Measurements from ENCODE around the gene SOX5. TPM values are rescaled to one million over a fixed set of nuclear protein-coding genes. Genes with fewer than 3 reads are reported as not detected.

The SOX5 gene
- polyA plus RNA-seq, 1 of the 3 experiments (the other 2 are of a cell fraction): 0.21 TPM

DNA sequence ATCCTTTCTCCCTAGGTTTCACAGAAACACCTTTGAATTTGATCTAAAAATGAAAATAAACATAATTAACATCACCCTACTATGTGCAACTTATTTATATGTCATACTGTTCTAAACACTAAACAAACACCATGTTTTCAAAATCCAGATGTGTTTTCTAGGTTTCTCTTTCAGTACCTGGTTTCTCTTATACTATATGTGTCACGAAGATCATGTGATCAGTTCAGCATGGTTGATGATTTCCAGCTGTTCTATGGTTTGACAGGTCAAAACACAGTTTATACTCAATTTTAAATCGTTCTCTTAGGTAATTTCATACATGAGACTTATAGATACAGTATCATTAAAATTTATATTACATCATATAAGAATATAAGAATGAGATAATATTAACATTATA, 373.1 kb downstream of the SOX5 start (continued):
- TF ChIP-seq, protein P1, sequence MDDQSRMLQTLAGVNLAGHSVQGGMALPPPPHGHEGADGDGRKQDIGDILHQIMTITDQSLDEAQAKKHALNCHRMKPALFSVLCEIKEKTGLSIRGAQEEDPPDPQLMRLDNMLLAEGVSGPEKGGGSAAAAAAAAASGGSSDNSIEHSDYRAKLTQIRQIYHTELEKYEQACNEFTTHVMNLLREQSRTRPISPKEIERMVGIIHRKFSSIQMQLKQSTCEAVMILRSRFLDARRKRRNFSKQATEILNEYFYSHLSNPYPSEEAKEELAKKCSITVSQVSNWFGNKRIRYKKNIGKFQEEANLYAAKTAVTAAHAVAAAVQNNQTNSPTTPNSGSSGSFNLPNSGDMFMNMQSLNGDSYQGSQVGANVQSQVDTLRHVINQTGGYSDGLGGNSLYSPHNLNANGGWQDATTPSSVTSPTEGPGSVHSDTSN (IDR thresholded peaks at IDR 0.05): no peak
- TF ChIP-seq YY1 (IDR thresholded peaks at IDR 0.05; ENCODE audit: low read depth) (no peak), SMC3 (IDR thresholded peaks at IDR 0.05; ENCODE audit: low read depth, low read length) (no peak), ELF1 (IDR thresholded peaks at IDR 0.05) (no peak), NFIC (IDR thresholded peaks at IDR 0.05; ENCODE audit: borderline replicate concordance) (no peak), SIN3A (IDR thresholded peaks at IDR 0.05; ENCODE audit: borderline replicate concordance, low read depth, low read length) (no peak), MEF2A (IDR thresholded peaks at IDR 0.05; ENCODE audit: borderline replicate concordance, low read depth) (no peak)

DNA sequence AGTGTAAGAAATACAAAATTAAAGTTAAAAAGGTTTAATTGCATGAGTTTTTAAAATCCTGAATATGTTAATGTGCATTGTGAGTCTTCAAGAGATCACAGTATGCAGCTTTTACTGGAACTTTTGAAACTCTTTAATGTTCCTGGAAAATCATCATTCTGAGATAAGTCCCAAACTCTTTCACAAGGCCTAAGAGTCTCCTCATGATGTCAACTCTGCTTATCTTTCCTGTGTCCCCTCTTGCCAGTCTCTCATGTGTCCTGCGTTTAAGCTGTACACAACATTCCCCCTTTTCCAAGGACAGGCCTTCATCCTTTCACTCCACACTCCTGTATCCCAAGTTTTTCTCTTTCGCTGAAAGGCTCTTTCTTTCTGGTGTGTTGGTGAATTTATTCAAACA, 380.1 kb downstream of the SOX5 start:
- no peak overlapping the region for H3K27ac ChIP-seq (ENCODE audit: low read depth in 2 of 2, low read length in 1 of 2)
- no peaks in the 10 kb centered on the region for H3K9me2 ChIP-seq
- H4K20me1 ChIP-seq (ENCODE audit: insufficient read depth): no peaks in the 10 kb centered on the region
- POLR2A ChIA-PET: no interaction called here
- CTCF ChIA-PET: interaction anchor here (1.0 kb wide), 1 partner anchor 14 kb away, joined by 3 read pairs; no protein-coding TSS in a partner anchor
- no peaks in the 10 kb centered on the region for H3K9me3 ChIP-seq
- no peak overlapping the region for H3K9ac ChIP-seq
- H3K4me2 ChIP-seq: no peak overlapping the region
- no peak overlapping the region for H3K4me3 ChIP-seq (ENCODE audit: low read depth in 2 of 2, low read length in 1 of 2)
- no peaks in the 10 kb centered on the region for H3K36me3 ChIP-seq (replicated peaks in 1 of 2; ENCODE audit: control insufficient read depth in 1 of 2, insufficient read depth in 2 of 2, low read length in 1 of 2)
- H3K79me2 ChIP-seq (ENCODE audit: insufficient read depth): no peaks in the 10 kb centered on the region
- TF ChIP-seq, protein P2, sequence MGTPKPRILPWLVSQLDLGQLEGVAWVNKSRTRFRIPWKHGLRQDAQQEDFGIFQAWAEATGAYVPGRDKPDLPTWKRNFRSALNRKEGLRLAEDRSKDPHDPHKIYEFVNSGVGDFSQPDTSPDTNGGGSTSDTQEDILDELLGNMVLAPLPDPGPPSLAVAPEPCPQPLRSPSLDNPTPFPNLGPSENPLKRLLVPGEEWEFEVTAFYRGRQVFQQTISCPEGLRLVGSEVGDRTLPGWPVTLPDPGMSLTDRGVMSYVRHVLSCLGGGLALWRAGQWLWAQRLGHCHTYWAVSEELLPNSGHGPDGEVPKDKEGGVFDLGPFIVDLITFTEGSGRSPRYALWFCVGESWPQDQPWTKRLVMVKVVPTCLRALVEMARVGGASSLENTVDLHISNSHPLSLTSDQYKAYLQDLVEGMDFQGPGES (IDR thresholded peaks at IDR 0.05; ENCODE audit: low read depth, low read length): no peak
- TF ChIP-seq, protein P3, sequence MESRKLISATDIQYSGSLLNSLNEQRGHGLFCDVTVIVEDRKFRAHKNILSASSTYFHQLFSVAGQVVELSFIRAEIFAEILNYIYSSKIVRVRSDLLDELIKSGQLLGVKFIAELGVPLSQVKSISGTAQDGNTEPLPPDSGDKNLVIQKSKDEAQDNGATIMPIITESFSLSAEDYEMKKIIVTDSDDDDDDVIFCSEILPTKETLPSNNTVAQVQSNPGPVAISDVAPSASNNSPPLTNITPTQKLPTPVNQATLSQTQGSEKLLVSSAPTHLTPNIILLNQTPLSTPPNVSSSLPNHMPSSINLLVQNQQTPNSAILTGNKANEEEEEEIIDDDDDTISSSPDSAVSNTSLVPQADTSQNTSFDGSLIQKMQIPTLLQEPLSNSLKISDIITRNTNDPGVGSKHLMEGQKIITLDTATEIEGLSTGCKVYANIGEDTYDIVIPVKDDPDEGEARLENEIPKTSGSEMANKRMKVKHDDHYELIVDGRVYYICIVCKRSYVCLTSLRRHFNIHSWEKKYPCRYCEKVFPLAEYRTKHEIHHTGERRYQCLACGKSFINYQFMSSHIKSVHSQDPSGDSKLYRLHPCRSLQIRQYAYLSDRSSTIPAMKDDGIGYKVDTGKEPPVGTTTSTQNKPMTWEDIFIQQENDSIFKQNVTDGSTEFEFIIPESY (IDR thresholded peaks at IDR 0.05; ENCODE audit: borderline replicate concordance, low read depth): no peak
- TF ChIP-seq YY1 (IDR thresholded peaks at IDR 0.05; ENCODE audit: low read depth) (no peak), TEAD4 (IDR thresholded peaks at IDR 0.05; ENCODE audit: borderline replicate concordance, insufficient read depth) (no peak)
- TF ChIP-seq, protein P4, sequence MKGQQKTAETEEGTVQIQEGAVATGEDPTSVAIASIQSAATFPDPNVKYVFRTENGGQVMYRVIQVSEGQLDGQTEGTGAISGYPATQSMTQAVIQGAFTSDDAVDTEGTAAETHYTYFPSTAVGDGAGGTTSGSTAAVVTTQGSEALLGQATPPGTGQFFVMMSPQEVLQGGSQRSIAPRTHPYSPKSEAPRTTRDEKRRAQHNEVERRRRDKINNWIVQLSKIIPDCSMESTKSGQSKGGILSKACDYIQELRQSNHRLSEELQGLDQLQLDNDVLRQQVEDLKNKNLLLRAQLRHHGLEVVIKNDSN (IDR thresholded peaks at IDR 0.05; ENCODE audit: borderline replicate concordance, low read depth): no peak
- no peak overlapping the region for H2AFZ ChIP-seq (ENCODE audit: low read depth)
- H3F3A ChIP-seq (replicated peaks; ENCODE audit: insufficient read depth): no peaks in the 10 kb centered on the region
- WGBS (ENCODE audit: low lambda C conversion rate): 58% methylated on average over 2 of the region's 2 CpGs
- no peak for DNase-seq
- H3K27me3 ChIP-seq (ENCODE audit: insufficient read depth): no peaks in the 10 kb centered on the region
- peaks cover 0 to under 1% of the 10 kb centered on the region in 2 experiments; a peak in 2 of 4 replicates for H3K4me1 ChIP-seq (ENCODE audit: control insufficient read depth in 1 of 2, insufficient read depth in 2 of 2, low read depth in 1 of 2, low read length in 1 of 2)

Measured in SK-N-SH (cell line).